Iris pigment epithelial cell (primary cell): ENCODE results near the gene ENGASE.

ENCODE experiments used
- DNase-seq: peaks from one replicate; pipeline ENCODE4 v3.0.0-alpha.2; 2011; ENCODE audit warnings: low read depth

The ENGASE gene

DNA sequence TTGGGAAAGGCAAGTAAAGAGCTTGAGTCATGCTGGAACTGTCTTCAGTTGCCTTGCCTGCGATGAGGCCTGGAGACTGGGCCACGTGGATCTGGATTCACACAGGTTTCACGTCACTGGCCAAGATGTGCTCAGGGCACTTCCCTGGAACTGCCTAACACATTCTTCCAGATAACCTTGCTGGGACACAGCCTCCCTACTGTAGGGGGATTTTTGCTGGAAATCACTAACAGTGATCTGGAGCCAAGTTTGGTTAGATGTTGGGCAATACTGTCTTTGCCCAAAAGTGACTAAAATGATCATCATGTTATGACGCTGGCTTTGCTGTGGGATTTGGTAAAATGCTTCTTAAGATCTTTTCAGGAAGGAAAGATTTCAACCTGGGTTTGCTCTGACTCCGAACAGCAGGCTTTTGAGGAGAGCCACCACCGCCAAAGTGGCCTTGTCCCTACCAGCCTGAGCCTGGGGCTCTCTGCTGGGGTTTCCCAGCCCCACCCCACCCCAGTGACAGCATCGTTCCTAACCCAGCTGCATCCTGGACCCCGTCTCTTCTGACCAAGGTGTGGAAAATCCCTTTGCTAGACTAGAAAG is 36.0 kb upstream of the ENGASE start:
- DNase-seq = peak; percentile 93

DNA sequence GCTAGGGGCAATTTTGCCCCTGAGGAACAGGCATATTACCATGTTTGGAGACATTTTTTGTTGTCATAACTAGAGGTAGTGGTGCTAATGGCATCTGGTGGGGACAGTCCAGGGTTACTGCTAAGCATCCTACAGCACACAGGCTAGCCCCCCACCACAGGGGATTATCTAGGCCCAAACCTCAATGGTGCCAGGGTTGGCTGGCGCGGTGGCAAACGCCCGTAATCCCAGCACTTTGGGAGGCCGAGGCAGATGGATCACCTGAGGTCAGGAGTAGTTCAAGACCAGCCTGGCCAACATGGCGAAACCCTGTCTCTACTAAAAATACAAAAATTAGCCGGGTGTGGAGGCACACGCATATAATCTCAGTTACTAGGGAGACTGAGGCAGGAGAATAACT is 35.5 kb upstream of the ENGASE start:
- no peak for DNase-seq

DNA sequence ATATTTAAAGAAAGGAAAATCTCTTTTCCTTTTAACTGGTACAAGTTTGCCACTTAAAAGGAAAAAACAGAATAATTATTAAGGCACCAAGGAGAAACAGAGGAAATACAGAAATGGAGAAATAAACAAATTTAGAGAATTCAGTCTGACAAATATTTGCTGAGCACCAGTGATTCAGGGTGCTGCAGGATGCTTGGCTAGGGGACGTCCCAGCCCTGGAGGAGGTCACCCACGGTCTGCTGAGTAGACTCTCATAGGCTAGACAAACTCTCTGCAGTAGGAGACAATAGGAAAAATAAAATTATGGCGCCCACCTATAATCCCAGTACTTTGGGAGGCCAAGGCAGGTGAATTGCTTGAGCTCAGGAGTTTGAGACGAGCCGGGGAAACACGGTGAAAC is 34.7 kb upstream of the ENGASE start:
- DNase-seq = no peak

DNA sequence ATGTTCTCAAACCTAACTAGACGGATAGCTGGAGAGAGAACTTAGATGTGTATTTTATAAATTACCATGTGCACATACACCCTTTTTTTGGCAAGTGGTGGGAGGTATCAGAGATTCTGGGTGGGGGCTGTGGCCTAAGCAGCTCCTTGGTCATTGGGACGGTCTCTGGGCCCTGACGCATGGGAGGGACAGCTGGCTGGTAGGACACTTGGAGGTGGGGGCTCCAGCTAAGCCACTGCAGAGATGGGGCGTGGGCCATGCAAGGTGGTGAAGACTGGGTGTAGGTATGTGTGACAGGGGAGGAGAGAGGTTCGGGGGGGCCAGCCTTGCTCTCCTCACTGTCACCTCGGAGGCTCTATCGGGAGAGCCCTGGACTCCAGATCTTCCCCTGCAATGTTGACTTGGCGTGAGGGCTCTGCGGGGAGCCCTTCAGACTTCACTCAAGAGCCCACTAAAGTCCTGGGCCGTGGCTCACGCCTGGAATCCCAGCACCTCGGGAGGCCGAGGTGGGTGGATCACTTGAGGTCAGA is 33.5 kb upstream of the ENGASE start:
- no peak for DNase-seq

DNA sequence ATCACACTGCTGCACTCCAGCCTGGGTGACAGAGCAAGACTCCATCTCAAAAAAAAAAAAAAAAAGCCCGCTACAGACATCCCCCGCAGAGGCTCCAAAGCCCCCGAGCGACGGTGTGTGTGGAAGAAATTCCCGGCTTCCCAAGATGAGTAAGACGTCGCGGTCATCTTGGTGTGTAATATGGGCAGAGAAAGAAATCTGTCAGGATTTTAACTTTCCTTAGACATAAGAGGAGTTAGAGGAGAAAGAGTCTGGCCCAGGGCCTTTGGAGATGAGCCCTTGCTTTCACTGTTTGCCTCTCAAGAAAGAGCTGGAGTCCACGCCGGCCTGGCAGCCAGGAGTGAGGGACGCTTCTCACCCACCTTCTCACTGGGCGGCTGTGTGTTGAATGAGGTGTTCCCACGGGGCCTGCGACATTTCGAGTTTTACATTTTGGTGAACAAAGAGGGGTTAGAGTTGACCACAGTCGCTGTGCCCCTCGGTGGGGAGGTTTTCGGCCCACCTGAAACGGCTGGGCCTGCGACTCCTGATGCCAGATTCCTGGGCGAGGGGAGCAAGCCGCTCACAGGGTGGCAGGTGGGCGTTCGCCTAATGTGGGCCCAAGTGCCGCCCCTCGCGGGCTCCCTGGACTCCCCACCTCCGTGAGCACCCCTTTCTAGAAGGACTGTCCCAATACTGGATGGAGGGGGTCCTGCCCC is 32.8 kb upstream of the ENGASE start:
- DNase-seq = no peak

DNA sequence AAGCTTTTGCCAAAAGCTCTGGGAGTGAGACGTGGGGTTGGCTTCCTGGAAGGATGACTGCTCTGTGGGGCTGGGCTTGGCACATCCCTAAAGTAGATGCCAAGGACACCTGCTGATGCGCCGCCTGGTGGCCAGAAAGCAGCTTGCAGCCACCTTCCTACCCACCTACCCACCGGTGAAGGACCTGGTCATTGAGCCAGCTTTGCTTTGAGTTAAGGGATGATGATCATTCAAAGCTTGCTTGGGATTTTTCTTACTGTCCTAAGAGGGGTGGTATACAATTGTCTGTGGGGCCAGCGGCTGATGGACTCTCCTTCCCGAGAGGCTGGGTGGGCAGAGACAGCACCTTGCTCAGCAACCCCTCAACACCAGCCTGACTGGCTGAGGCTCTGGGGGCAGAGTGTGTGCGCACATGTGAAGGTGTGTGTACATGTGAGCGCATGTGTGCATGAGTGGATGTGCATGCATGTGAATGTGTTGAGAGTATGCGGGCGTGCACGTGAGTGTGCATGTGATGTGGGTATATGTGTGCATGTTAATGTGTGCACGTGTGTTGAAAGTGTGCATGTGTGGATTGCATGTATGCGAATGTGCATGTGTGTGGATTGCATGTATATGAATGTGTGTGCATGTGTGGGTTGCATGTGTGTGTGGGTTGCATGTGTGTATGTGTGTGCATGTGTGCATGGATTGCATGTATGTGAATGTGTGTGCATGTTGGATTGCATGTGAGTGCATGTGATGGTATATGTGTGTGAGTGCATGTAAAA is 32.0 kb upstream of the ENGASE start:
- DNase-seq = peak; percentile 44

DNA sequence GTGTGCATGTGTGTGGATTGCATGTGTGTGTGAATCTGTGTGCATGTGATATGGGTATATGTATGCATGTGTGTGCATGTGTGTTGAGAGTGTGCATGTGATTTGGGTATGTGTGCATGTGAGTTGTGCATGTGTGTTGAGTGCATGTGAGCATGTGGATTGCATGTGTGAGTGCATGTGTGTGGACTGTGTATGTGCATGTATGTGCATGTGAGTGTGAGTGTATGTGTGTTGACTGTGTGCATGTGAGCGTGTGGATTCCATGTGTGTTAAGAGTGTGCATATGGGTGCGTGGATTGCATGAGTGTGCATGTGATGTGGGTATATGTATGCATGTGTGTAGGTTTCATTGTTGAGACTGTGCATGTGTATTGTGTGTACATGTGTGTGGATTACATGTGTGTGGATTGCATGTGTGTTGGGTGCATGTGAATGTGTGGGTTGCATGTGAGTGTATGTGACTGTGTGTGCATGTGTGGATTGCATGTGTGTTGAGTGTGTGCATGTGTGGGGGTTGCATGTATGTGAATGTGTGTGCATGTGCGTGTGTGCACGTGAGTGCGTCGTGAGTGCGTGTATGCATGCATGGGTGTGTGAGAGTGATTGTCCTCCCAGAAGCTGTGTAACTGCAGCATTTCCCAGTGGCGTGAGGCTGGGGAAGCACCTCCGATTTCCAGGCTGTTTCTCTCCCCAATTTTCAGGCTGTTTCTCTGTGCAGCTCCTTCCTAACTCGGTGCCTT is 31.3 kb upstream of the ENGASE start:
- DNase-seq = no peak

DNA sequence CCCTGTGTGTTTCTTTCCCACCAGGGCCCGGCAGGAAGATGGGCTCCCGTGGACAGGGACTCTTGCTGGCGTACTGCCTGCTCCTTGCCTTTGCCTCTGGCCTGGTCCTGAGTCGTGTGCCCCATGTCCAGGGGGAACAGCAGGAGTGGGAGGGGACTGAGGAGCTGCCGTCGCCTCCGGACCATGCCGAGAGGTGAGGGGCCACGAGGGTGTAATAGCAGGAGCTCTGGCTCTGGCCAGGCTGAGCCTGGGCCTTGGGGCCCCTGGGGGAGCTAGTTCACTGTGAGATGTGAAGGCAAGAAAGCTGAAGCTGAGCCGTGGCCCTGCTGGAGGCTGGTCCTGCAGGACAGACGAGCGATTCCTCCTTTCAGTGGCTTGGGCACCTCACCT is 30.7 kb upstream of the ENGASE start:
- DNase-seq = no peak

DNA sequence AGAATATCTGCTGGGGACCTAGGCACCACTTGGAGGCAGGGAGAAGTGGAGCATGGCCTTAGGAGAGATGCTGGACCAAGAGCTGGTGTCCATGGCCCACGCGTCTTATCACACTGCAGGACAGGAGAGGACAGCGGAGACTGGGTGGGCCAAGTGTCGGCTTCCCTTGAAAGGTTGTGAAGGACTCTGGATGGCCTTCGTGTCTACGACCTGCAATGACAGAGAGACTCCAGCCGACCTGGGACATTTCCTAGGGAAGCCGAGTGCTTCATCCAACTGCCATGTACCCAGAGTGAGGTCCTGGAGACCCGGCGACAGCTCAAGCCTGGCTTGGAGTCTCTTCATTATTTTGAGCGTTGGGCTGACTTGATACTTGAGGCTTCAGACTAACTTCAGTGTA is 30.2 kb upstream of the ENGASE start:
- DNase-seq = no peak

DNA sequence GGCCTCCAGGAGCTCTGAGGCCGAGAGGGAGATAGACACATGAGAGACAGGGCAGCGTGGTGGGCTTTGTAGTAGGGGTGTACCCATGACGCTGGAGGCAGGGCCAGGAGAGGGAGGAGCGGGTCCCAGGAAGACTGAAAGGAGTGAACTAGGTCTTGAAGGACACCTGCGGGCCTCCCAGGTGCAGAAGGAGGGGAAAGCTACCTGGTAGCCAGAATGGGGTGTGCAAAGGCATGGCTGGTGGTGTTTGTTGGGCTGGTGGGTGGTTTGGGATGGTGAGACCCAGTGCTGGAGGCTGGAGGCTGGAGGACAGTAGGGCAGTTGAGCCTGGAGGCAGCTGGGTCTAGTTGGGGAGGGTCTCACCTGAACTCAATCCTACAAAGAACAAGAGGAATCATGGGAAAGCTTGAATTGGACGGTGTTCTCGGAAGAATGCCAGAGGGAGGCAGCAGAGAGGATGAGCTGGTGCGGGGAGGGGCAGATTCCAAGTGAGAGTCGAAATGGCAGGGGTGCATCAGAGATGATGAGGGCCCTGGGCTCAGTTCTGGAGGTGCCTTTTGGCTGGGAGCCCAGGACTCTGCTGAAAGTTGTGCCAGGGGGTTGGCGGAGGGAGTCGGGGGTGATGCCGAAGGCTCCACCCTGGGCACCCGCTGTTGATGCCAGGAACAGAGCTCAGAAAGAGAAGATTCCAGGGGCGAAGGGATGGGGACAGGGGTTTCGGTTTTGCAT is 29.5 kb upstream of the ENGASE start:
- DNase-seq = no peak

DNA sequence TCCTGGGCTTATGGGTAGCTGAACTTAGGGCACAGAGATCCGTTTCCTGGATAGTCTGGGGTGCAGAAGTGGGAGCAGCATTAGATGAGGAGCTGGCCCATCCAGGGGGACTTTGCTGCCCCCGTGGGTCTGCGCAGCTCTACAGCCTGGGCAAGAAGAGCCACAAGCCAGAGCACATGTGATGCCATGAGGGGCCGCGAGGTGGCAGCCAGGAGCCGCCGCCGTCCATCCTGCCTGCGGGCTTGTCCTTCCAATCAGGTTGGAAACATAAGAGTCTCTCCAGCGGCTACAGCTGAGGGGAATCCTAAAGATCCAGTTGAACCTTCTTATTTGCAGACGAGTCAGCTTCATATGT is 28.8 kb upstream of the ENGASE start:
- DNase-seq = peak; percentile 67

DNA sequence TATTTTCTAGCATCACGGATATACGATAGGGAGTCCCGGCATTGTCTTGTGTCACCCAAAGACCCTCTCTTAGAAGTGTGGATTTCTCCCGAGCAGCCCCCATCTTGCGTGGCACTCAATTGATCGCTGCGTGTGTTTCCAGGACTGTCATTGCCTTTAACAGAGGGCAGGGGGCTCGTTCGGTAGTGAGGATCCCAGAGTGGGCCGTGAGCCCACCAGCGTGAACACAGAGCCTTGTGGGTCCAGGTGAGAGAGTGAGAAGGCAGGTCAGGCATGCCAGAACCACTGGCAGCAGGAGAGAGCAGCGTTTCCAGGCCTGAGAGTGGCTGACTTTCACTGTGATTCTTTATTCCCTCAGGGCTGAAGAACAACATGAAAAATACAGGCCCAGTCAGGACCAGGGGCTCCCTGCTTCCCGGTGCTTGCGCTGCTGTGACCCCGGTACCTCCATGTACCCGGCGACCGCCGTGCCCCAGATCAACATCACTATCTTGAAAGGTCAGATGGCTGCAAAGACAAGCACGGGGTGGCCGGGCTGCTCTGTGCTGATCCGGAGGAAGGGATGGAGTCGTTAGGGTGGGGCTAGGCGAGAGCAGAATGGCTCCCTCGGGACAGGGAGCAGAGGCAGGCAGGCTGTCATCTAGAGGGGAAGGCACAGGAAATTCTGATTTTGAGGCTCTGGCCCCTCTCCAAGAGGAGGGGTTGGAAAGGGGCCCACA is 28.3 kb upstream of the ENGASE start:
- DNase-seq = no peak

DNA sequence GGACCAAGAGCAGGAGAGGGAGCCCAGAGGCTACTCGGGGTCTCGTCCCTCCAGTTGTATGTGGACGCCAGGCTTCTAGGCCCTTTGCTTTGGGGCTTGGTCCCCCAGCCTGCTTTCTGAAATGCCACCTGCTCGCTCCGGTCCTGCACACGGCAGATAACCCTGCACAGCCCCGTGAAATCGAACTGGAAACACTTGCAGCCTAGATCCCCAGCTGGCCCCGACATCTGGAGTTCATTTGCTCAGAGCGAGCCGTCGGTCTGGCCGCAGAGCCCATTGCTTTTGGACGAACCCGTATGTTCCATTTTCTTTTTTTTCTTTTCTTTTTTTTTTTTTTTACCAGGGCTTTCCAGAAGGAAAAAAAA is 27.7 kb upstream of the ENGASE start:
- no peak for DNase-seq

DNA sequence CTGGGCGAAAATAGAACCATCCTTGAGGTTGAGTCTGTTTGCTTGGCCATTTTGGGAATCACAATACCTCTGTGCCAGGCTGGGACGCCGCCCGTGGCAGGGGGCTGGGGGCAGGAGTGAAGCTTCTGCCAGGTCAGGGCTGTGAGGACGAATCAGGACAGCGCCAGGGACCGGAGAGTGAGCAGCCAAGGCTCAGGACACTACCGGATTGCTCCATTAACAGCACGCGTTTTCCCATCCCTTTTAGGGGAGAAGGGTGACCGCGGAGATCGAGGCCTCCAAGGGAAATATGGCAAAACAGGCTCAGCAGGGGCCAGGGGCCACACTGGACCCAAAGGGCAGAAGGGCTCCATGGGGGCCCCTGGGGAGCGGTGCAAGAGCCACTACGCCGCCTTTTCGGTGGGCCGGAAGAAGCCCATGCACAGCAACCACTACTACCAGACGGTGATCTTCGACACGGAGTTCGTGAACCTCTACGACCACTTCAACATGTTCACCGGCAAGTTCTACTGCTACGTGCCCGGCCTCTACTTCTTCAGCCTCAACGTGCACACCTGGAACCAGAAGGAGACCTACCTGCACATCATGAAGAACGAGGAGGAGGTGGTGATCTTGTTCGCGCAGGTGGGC is 27.2 kb upstream of the ENGASE start:
- no peak for DNase-seq

DNA sequence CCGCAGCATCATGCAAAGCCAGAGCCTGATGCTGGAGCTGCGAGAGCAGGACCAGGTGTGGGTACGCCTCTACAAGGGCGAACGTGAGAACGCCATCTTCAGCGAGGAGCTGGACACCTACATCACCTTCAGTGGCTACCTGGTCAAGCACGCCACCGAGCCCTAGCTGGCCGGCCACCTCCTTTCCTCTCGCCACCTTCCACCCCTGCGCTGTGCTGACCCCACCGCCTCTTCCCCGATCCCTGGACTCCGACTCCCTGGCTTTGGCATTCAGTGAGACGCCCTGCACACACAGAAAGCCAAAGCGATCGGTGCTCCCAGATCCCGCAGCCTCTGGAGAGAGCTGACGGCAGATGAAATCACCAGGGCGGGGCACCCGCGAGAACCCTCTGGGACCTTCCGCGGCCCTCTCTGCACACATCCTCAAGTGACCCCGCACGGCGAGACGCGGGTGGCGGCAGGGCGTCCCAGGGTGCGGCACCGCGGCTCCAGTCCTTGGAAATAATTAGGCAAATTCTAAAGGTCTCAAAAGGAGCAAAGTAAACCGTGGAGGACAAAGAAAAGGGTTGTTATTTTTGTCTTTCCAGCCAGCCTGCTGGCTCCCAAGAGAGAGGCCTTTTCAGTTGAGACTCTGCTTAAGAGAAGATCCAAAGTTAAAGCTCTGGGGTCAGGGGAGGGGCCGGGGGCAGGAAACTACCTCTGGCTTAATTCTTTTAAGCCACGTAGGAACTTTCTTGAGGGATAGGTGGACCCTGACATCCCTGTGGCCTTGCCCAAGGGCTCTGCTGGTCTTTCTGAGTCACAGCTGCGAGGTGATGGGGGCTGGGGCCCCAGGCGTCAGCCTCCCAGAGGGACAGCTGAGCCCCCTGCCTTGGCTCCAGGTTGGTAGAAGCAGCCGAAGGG is 26.4 kb upstream of the ENGASE start:
- DNase-seq = no peak

DNA sequence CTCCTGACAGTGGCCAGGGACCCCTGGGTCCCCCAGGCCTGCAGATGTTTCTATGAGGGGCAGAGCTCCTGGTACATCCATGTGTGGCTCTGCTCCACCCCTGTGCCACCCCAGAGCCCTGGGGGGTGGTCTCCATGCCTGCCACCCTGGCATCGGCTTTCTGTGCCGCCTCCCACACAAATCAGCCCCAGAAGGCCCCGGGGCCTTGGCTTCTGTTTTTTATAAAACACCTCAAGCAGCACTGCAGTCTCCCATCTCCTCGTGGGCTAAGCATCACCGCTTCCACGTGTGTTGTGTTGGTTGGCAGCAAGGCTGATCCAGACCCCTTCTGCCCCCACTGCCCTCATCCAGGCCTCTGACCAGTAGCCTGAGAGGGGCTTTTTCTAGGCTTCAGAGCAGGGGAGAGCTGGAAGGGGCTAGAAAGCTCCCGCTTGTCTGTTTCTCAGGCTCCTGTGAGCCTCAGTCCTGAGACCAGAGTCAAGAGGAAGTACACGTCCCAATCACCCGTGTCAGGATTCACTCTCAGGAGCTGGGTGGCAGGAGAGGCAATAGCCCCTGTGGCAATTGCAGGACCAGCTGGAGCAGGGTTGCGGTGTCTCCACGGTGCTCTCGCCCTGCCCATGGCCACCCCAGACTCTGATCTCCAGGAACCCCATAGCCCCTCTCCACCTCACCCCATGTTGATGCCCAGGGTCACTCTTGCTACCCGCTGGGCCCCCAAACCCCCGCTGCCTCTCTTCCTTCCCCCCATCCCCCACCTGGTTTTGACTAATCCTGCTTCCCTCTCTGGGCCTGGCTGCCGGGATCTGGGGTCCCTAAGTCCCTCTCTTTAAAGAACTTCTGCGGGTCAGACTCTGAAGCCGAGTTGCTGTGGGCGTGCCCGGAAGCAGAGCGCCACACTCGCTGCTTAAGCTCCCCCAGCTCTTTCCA is 25.5 kb upstream of the ENGASE start:
- DNase-seq = no peak

DNA sequence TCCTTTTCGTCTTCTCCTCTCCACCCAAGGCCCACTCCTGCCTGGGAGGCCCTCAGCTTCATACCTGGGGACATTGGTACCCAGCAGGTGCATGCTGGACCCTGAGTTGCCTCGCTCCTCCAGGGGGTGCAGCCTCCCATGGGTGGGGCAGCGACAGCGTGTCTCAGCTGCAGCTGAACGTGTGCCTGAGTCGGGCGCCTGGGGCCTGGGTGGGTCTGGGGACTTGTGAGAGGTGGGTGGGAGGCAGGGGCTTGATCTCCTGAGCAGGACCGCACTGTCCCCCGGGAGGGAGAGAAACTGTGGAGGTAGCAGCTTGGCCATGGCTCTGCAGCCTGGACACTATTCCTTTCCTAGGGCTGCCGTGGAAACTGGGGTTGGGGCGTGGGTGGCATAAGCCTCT is 24.8 kb upstream of the ENGASE start:
- no peak for DNase-seq

DNA sequence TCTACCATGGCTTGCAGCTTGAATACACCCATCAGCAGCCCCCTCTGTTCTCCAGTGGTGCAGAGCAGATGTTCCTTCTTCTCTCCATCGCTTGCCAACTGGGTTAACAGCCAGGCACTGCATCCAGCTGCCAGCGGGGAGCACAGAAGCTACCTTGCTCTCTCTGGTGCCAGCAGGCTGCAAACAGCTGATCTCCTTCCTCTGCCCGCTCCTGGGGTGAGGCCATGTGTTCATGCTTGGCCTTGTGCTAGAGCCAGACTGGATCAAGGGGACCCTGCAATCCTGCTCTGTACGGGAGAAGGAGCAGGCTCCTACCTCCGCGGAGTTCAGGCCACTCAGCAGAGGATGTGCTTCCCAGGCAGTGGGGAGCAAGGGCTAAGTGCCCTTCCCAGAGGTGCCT is 24.1 kb upstream of the ENGASE start:
- no peak for DNase-seq

DNA sequence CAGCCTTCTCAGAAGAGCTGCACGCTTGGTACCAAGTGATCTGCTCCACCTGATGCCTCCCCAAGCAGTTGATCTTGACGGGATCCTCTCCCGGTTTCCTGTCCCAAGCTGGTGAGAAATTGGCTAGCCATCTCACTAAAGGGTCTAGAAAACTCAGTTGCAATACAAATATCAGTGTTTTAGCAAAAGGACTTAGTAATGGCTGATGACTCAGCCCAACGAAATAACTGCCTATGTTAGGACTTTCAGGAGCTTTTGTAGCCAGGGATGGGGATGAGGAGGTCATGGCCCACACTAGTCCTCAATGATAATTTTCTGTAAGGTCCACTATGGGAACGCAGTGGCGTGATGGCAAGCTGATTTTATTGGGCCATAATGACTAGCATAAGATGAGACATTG is 23.3 kb upstream of the ENGASE start:
- DNase-seq = no peak
